Psoas muscle (tissue), 8 donors: ENCODE measurements around the gene SNAPC4. TPM values are rescaled to one million over a fixed set of nuclear protein-coding genes. Genes with fewer than 3 reads are reported as not detected.
"Not testable (repeated sequence)": the region's sequence is repeated elsewhere in the genome, so short reads cannot be mapped to it uniquely, and the experiment has no call there.

Source experiments
- ATAC-seq, 4 donors: fragments of 200-7000 bp; cut with Tn5 transposase; one replicate each; pipeline ENCODE4 v1.9.1; 2020; ENCODE audit warnings: moderate library complexity in 3 of 4, mild to moderate bottlenecking in 2 of 4
- DNase-seq, 2 donors: peaks; one replicate each; pipeline ENCODE4 v3.0.0-alpha.2; 2020
- H3K27ac ChIP-seq: fragments of 200-600 bp; one replicate; pipeline ENCODE4 v1.8.0; 2022
- H3K27me3 ChIP-seq, 3 donors: fragments of 200-600 bp in 1 of 3; one replicate each; pipeline versions ENCODE4 v1.6.1 to v1.8.0; 2013 to 2022; ENCODE audit warnings: low read length in 2 of 3, mild to moderate bottlenecking in 2 of 3, moderate library complexity in 1 of 3; ENCODE audit not compliant: insufficient read depth in 3 of 3
- H3K36me3 ChIP-seq, 2 donors: fragments of 200-600 bp in 1 of 2; one replicate each; pipeline versions ENCODE4 v1.6.1 to v1.8.0; 2013 to 2022; ENCODE audit warnings: low read depth in 1 of 2, mild to moderate bottlenecking in 1 of 2, moderate library complexity in 1 of 2; ENCODE audit not compliant: insufficient read depth in 1 of 2
- H3K4me1 ChIP-seq: fragments of 200-600 bp; one replicate; pipeline ENCODE4 v1.8.0; 2022
- H3K4me3 ChIP-seq: fragments of 200-600 bp; one replicate; pipeline ENCODE4 v1.8.0; 2022; ENCODE audit warnings: mild to moderate bottlenecking
- H3K9me3 ChIP-seq: fragments of 200-600 bp; one replicate; pipeline ENCODE4 v1.8.0; 2022
- CTCF ChIP-seq: fragments of 200-600 bp; IDR thresholded peaks from one replicate; pipeline ENCODE4 v1.8.0; 2022; ENCODE audit warnings: antibody characterized with exemption
- WGBS, 3 donors: extraction: QIAGEN DNeasy Blood & Tissue Kit; methylation state at CpG; one replicate each; pipeline versions ENCODE4 v1.1.6 to v1.1.7; 2013; 5-methylcytosine and 5-hydroxymethylcytosine counted together
- intact Hi-C, 2 donors: fragments of 100-400 bp; cut with DNase I; formaldehyde crosslinking; loops; one replicate each; pipeline versions ENCODE4 v1.11.0 to v1.14.2; 2022
- polyA plus RNA-seq, 3 donors: library from polyadenylated mRNA; stranded (reverse); fragments of 200-250 nt; gene quantifications; one replicate each; pipeline ENCODE4 v1.2.3, GENCODE V29; 2013
- total RNA-seq, 4 donors: library from RNA; stranded (reverse); fragmentation: NEBNext Ultra II Directional in 2 of 4; extraction: Animal tissue kit (Norgen Biotek cat#: 25700) in 2 of 4; gene quantifications; one replicate each; pipeline versions ENCODE4 v1.2.1 to v1.2.4, GENCODE V29; 2021 to 2023
- donor health status: healthy with polysubstance abuse.
- donor health status: DM: no; HTN: no; CAD: no; lungs with moderate emphysema.
- donor health status: Bipolar disorder and iron deficiency.
- donor health status: healthy.
- donor health status: DM: yes; HTN: yes; CAD: no.
- donor health status: DM: no; HTN: no; CAD: no.
- donor health status: DM: no; HTN: no; CAD: no.
- donor health status: DM: yes; HTN: yes; CAD: no.

Gene SNAPC4
- total and polyA plus RNA-seq, 7 donors = 3.1 to 6.5 (median 4.6) TPM

- TF ChIP-seq CTCF = no peak
- Histone ChIP-seq H3K27ac (no peak overlapping the region), H3K36me3 (peaks cover 0 to 62% of the 10 kb centered on the region in 2 donors), H3K4me3 (no peak overlapping the region), H3K27me3 (no peaks in the 10 kb centered on the region), H3K9me3 (no peaks in the 10 kb centered on the region), H3K4me1 (no peaks in the 10 kb centered on the region)
- DNase-seq (no peak), ATAC-seq (no peak)
- 90 to 92% (median 91%) methylated on average over 25 to 29 of the region's 29 CpGs for WGBS, 3 donors
- intact Hi-C loops = no loop called here
These were observed 30.7 kb upstream of the SNAPC4 start for GRCh38 chr9:136430588-136431234.

- ATAC-seq (peak in 2 of 4 donors; percentile 5 to 6), DNase-seq (no peak)
- H3K27me3 ChIP-seq = no peaks in the 10 kb centered on the region
- H3K36me3 ChIP-seq = peaks cover 0 to 68% of the 10 kb centered on the region in 2 donors
- 70 to 78% (median 77%) methylated on average over 29 to 32 of the region's 32 CpGs for WGBS, 3 donors
- H3K27ac ChIP-seq = no peak overlapping the region
- no peaks in the 10 kb centered on the region for H3K9me3 ChIP-seq
- H3K4me3 ChIP-seq = no peak overlapping the region
- intact Hi-C loops = no loop called here
- no peaks in the 10 kb centered on the region for H3K4me1 ChIP-seq
- no peak for TF ChIP-seq CTCF
These were observed 29.9 kb upstream of the SNAPC4 start for GRCh38 chr9:136429683-136430491.

GRCh38 chr9:136429075-136429628 lies 29.2 kb upstream of the SNAPC4 start:
- WGBS, 3 donors = 78 to 85% (median 82%) methylated on average over 21 of the region's 21 CpGs
- Histone ChIP-seq H3K4me3 (no peak overlapping the region), H3K27ac (no peak overlapping the region), H3K27me3 (no peaks in the 10 kb centered on the region), H3K9me3 (no peaks in the 10 kb centered on the region), H3K4me1 (no peaks in the 10 kb centered on the region), H3K36me3 (peaks cover 0 to 75% of the 10 kb centered on the region in 2 donors)
- DNase-seq = no peak
- intact Hi-C loops = no loop called here
- peak in 1 of 4 donors; percentile 10 for ATAC-seq
- no peak for TF ChIP-seq CTCF

GRCh38 chr9:136426787-136427186 lies 26.8 kb upstream of the SNAPC4 start:
- Histone ChIP-seq H3K27ac (no peak overlapping the region), H3K9me3 (no peaks in the 10 kb centered on the region), H3K27me3 (no peaks in the 10 kb centered on the region), H3K36me3 (peaks cover 0 to 84% of the 10 kb centered on the region in 2 donors), H3K4me1 (no peaks in the 10 kb centered on the region), H3K4me3 (no peak overlapping the region)
- WGBS, 3 donors = 82 to 85% (median 84%) methylated on average over 12 of the region's 12 CpGs
- intact Hi-C loops = no loop called here
- ATAC-seq = no peak
- no peak for DNase-seq
- TF ChIP-seq CTCF = no peak

GRCh38 chr9:136425367-136425766 lies 25.4 kb upstream of the SNAPC4 start:
- H3K36me3 ChIP-seq = peaks cover 0 to 90% of the 10 kb centered on the region in 2 donors
- H3K4me1 ChIP-seq, intact Hi-C loops, DNase-seq, H3K27ac ChIP-seq, H3K9me3 ChIP-seq, H3K27me3 ChIP-seq, H3K4me3 ChIP-seq, ATAC-seq: not testable (repeated sequence)
- 75 to 87% (median 83%) methylated on average over 7 of the region's 7 CpGs for WGBS, 3 donors
